NK-92 treated with Interleukin-12 subunit alpha and Interleukin-12 subunit beta, amount 100 ng/mL, for 24 hours (cell line): ENCODE results near the gene NMRAL1.

ENCODE experiments used
- DNase-seq: peaks from one replicate; lab custom pipeline; 2025; lab: John Stamatoyannopoulos, UW

NMRAL1 gene

GRCh38 chr16:4426021-4426684 lies 48.3 kb downstream of the NMRAL1 start:
- peak; percentile 73 for DNase-seq

GRCh38 chr16:4425378-4426020 lies 48.9 kb downstream of the NMRAL1 start, which contains the start of gene DNAJA3:
TSS of gene DNAJA3 (plus strand) at chr16:4425868. CDS start at chr16:4425882, 14 bp downstream.
- DNase-seq = peak; percentile 92

- no peak for DNase-seq
These were observed 53.8 kb downstream of the NMRAL1 start for GRCh38 chr16:4420505-4421105.

- DNase-seq = no peak
These were observed 54.9 kb downstream of the NMRAL1 start for GRCh38 chr16:4419402-4419959.

- DNase-seq = peak; percentile 99
These were observed 58.0 kb downstream of the NMRAL1 start, which contains the start of gene CORO7 for GRCh38 chr16:4416200-4417032. TSS of gene CORO7 (minus strand) at chr16:4416596. CDS start at chr16:4416518, 78 bp downstream.

GRCh38 chr16:4415538-4416199 lies 58.8 kb downstream of the NMRAL1 start:
- DNase-seq = peak; percentile 51

GRCh38 chr16:4414187-4414917 lies 60.1 kb downstream of the NMRAL1 start:
- DNase-seq = peak; percentile 38

GRCh38 chr16:4412854-4413253 lies 61.6 kb downstream of the NMRAL1 start:
- no peak for DNase-seq

GRCh38 chr16:4412159-4412558 lies 62.3 kb downstream of the NMRAL1 start:
- no peak for DNase-seq
